Nephron progenitor cell (in vitro differentiated cells): ENCODE data around the gene BTN3A1.
A peak's percentile ranks its signal among the peaks of the same experiment; 100 is the strongest.
"Not testable (repeated sequence)": the region's sequence is repeated elsewhere in the genome, so short reads cannot be mapped to it uniquely, and the experiment has no call there.

ENCODE experiments used
- DNase-seq: peaks from one replicate; pipeline ENCODE4 v3.0.0; 2021
- H3K27ac Mint-ChIP-seq: 2 replicates; pipeline ENCODE4 v1.8.0; 2021; ENCODE audit warnings: mild to moderate bottlenecking, moderate library complexity, mixed read lengths
- H3K27me3 Mint-ChIP-seq: 2 replicates; pipeline ENCODE4 v1.8.0; 2021; ENCODE audit warnings: mild to moderate bottlenecking, low read depth, mixed read lengths; ENCODE audit not compliant: poor library complexity
- H3K36me3 Mint-ChIP-seq: 2 replicates; pipeline ENCODE4 v1.8.0; 2021; ENCODE audit warnings: low read depth, mixed read lengths
- H3K4me1 Mint-ChIP-seq: 2 replicates; pipeline ENCODE4 v1.8.0; 2021; ENCODE audit warnings: mixed read lengths
- H3K4me3 Mint-ChIP-seq: 2 replicates; pipeline ENCODE4 v1.8.0; 2021; ENCODE audit warnings: mild to moderate bottlenecking, moderate library complexity, mixed read lengths
- H3K9me3 Mint-ChIP-seq: 2 replicates; pipeline ENCODE4 v1.8.0; 2021; ENCODE audit warnings: mild to moderate bottlenecking, moderate library complexity, mixed read lengths
- CTCF ChIP-seq: fragments of 200-600 bp; sonication (generic); IDR thresholded peaks from 2 replicates; pipeline ENCODE4 v1.5.0; 2021; ENCODE audit warnings: antibody characterized with exemption

Gene BTN3A1

GRCh38 chr6:26401987-26402658 lies at the start of gene BTN3A1:
Gene BTN3A1 (plus strand): TSS chr6:26402275. CDS start chr6:26405564, 3,289 bp downstream.
- Mint-ChIP-seq H3K9me3 (no peaks in the 10 kb centered on the region), H3K36me3 (peaks cover 4% of the 10 kb centered on the region), H3K4me3 (peak within 1 kb of the TSS; percentile 90), H3K27me3 (peaks cover 14% of the 10 kb centered on the region), H3K4me1 (peaks cover 27% of the 10 kb centered on the region), H3K27ac (peak within 1 kb of the TSS; percentile 6)
- TF ChIP-seq CTCF, result no peak
- DNase-seq, result peak; percentile 37

- DNase-seq, result no peak
- Mint-ChIP-seq H3K9me3 (no peaks in the 10 kb centered on the region), H3K27me3 (peaks cover 3% of the 10 kb centered on the region), H3K27ac (no peak overlapping the region), H3K4me3 (no peak overlapping the region), H3K4me1 (peaks cover 15% of the 10 kb centered on the region), H3K36me3 (no peaks in the 10 kb centered on the region)
- TF ChIP-seq CTCF, result no peak
Observed at GRCh38 chr6:26352315-26352714, 49.8 kb upstream of the BTN3A1 start.

- no peak for TF ChIP-seq CTCF
- Mint-ChIP-seq H3K27me3 (no peaks in the 10 kb centered on the region), H3K36me3 (no peaks in the 10 kb centered on the region), H3K27ac (no peak overlapping the region), H3K4me1 (peaks cover 15% of the 10 kb centered on the region), H3K9me3 (no peaks in the 10 kb centered on the region), H3K4me3 (no peak overlapping the region)
- DNase-seq, result no peak
Observed at GRCh38 chr6:26354162-26354561, 47.9 kb upstream of the BTN3A1 start.

- no peaks in the 10 kb centered on the region for H3K36me3 Mint-ChIP-seq
- DNase-seq, result no peak
- H3K4me3 Mint-ChIP-seq, result no peak overlapping the region
- no peak for TF ChIP-seq CTCF
- H3K27ac Mint-ChIP-seq, result no peak overlapping the region
- no peaks in the 10 kb centered on the region for H3K9me3 Mint-ChIP-seq
- H3K4me1 Mint-ChIP-seq, result peaks cover 10% of the 10 kb centered on the region
- H3K27me3 Mint-ChIP-seq, result peaks cover 7% of the 10 kb centered on the region
Observed at GRCh38 chr6:26355366-26355765, 46.7 kb upstream of the BTN3A1 start.

GRCh38 chr6:26357543-26357942 lies 44.5 kb upstream of the BTN3A1 start:
- not testable (repeated sequence) for DNase-seq, H3K27me3 Mint-ChIP-seq, H3K4me1 Mint-ChIP-seq, H3K27ac Mint-ChIP-seq, H3K9me3 Mint-ChIP-seq, H3K4me3 Mint-ChIP-seq, H3K36me3 Mint-ChIP-seq

- H3K9me3 Mint-ChIP-seq, result no peaks in the 10 kb centered on the region
- TF ChIP-seq CTCF, result no peak
- H3K27me3 Mint-ChIP-seq, result peaks cover 9% of the 10 kb centered on the region
- DNase-seq, result no peak
- no peaks in the 10 kb centered on the region for H3K36me3 Mint-ChIP-seq
- H3K4me3 Mint-ChIP-seq, result no peak overlapping the region
- H3K4me1 Mint-ChIP-seq, result no peaks in the 10 kb centered on the region
- H3K27ac Mint-ChIP-seq, result no peak overlapping the region
Observed at GRCh38 chr6:26358511-26358981, 43.5 kb upstream of the BTN3A1 start.
